Choroid plexus epithelial cell (primary cell): ENCODE measurements around the gene ADGRG1.

ENCODE experiments used
- DNase-seq: peaks from one replicate; pipeline ENCODE4 v3.0.0-alpha.2; 2010; ENCODE audit warnings: low read depth
- H3K4me3 ChIP-seq: 2 replicates; pipeline ENCODE4 v1.5.1; 2011; ENCODE audit warnings: low read depth, mild to moderate bottlenecking, control low read depth, low read length, moderate library complexity
- CTCF ChIP-seq: conservative IDR thresholded peaks from 2 replicates; pipeline ENCODE4 v1.5.1; 2011; ENCODE audit warnings: low read depth, mild to moderate bottlenecking, control low read depth, inconsistent platforms, low read length, moderate library complexity

ADGRG1 gene

GRCh38 chr16:57682809-57683635 lies 54.6 kb downstream of the ADGRG1 start:
- no peak overlapping the region for H3K4me3 ChIP-seq
- no peak for DNase-seq
- no peak for TF ChIP-seq CTCF

- DNase-seq: no peak
- TF ChIP-seq CTCF: no peak
These were observed 55.5 kb downstream of the ADGRG1 start for GRCh38 chr16:57683636-57684545.

GRCh38 chr16:57684626-57685358 lies 56.4 kb downstream of the ADGRG1 start:
- H3K4me3 ChIP-seq: no peak overlapping the region
- no peak for TF ChIP-seq CTCF
- no peak for DNase-seq

More at GRCh38 chr16:57683636-57684545, 55.5 kb downstream of the ADGRG1 start:
- no peak overlapping the region for H3K4me3 ChIP-seq

- no peak overlapping the region for H3K4me3 ChIP-seq
- no peak for TF ChIP-seq CTCF
- DNase-seq: no peak
These were observed 57.2 kb downstream of the ADGRG1 start for GRCh38 chr16:57685633-57686032.

GRCh38 chr16:57686577-57686976 lies 58.1 kb downstream of the ADGRG1 start:
- H3K4me3 ChIP-seq: no peak overlapping the region
- no peak for TF ChIP-seq CTCF
- DNase-seq: no peak

- DNase-seq: no peak
- H3K4me3 ChIP-seq: no peak overlapping the region
- no peak for TF ChIP-seq CTCF
These were observed 59.0 kb downstream of the ADGRG1 start for GRCh38 chr16:57687363-57687929.
